HG03159 (cell line): Measurements from ENCODE around the gene ARRDC2.
"Not testable (repeated sequence)": the region's sequence is repeated elsewhere in the genome, so short reads cannot be mapped to it uniquely, and the experiment has no call there.

Experiments used
- ATAC-seq: cut with Tn5 transposase; IDR thresholded peaks from one replicate; pipeline ENCODE4 v1.9.1; 2021; ENCODE audit warnings: mild to moderate bottlenecking, moderate library complexity; ENCODE audit not compliant: unreplicated experiment

ARRDC2 gene

DNA sequence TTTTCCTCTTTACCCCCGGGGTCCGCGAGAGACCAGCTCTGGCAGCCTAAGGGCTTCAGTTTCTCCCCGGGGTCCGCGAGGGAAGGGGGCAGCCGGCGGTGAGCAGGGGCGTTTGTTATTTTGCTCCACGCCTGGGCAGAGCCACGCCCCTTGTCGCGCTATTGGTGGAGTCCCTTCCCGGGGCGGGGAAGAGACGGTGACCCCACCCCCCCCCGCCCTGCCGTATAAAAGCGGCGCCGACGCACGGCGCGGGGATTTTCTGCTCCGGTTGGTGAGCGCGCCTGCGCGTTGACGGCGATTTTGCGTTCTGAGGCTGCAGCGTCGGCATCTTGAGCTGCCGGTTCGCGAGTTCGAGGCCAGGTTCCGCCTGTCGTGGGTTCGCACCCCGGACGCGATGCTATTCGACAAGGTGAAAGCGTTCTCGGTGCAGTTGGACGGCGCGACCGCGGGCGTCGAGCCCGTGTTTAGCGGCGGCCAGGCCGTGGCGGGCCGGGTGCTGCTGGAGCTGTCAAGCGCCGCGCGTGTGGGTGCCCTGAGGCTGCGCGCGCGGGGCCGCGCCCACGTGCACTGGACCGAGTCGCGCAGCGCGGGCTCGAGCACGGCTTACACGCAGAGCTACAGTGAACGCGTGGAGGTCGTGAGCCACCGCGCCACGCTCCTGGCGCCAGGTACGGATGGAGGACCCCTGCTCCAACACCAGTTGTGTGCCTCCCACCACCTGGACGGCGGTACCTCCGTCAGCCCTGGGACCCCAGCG lies at the start of gene ARRDC2:
TSS of gene ARRDC2 (plus strand) at position 254 of the 757 bp plus-strand sequence. CDS start at position 395, 141 bp downstream.
- ATAC-seq: peak; percentile 47

DNA sequence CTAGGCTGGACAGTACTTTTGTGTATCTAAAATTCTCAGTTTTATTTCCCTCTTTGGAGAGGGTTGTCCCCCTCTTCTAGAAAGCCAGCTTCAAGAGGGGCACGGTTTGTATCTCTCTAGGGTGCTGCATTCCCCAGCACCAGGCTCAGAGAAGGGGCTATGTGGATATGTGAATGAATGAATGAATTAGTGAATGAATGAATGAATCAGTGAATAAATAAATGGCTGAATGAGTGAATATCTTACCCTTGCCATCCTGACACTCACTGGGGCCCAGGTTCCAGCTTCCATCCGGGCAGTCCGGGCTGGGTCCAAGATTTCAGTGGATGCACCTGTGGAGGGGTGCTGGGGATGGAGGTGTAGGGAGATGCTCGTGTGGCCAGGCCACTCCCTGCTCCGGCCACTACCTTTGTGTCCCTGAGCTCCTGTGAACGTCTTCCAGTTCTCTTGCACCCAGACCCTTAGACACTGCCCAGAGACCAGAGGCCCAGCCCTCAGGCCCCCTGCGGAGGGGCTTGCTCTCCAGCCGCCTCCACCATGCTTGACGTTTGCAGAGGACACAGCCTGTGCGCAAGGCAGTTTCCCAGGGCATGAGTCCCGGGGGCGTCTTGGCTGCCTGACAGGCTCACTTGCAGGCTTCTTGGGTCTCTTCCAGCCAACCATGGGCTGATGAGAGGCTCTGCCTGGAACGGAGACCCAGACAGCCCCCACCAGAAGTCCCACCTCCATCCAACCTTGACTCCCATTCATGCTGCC lies 43.9 kb upstream of the ARRDC2 start:
- ATAC-seq: no peak

DNA sequence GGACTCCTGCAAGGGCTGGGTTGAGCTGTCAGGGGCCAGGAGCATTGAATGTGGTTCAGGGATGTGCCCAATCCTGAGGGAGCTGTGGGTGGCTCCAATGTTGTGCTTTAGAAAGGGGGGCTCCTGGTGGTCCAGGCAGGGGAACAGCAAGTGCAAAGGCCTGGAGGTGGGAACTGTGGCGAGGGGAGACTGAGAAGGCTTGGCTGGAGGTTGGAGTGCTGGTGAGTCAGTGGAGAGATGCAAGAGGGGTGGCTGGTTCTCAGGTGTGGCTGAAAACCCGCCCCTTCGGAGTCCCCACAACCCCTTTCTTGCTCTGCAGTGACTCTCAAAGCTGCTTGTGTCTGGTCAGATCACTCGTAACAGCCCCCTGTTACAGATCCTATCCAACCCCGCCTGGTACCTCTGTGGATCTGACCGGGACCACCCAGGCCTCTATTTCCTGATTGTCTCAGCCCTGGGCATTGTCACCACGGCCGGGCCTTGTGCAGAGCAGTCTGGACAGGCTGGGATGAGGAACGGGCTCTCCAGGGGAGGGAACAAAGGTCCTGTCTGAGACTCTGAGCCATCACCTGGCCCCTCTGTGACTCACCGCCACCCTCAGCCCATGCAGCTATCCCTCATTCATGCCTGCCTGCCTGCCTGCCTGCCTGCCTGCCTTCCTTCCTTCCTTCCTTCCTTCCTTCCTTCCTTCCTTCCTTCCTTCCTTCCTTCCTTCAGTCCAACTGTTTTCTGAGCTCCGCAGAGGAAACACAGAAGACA lies 42.4 kb upstream of the ARRDC2 start:
- ATAC-seq: no peak

DNA sequence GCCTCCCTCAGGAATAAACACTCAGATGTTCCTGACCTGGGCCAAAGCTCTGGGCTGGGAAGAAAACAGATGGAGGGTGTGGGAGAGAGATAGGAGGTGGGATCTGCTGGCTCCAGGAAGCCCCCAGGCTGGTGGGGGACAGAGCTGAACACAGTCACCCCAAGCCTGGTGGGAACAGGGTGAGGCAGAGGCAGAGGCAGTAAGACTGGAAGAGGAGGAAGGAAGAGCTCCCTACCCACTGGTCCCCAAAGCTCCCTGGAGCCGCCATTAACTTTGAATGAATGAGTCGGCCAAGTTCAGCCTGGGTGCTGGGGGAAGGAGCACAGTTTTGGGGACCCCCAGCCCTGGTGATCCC lies 41.9 kb upstream of the ARRDC2 start:
- ATAC-seq: no peak

DNA sequence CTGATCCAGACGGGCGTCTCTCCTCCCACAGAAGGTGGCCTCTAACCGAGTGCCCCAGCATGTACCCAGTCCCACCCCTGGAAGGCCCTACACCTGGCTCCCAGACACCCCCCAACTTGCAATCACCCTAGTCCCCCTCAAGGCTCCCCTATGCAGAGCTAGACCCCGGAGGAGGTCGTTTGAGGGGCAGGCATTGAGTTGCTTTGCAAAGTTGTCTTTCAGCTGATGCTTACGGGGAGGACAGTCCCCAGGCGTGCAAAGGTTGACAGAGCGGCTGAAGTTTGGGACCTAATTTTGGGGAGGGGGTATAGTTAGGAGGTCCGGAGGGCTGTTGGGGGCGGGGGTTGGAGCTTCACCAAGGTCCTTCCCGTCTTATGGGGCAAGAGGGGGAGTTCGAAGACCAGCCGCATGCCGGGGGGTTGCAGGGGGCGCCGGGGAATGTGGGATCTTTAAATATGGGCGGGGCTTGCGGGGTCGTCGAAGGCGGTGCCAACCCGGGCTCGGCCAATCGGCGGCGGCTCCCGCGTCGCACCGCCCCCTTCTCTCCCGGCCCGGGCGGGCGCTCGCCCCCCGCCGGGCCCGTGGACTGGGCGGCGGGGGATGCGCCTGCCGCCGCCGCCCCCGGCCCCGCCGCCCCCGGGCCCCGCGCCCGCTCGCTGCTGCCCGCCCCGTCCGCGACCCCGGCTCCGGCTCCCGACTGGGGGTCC lies 41.3 kb upstream of the ARRDC2 start, which contains the start of gene KCNN1:
TSS of gene KCNN1 (plus strand) at position 558 of the 707 bp plus-strand sequence. CDS start 6,782 bp downstream, outside the sequence.
- ATAC-seq: no peak

GRCh38 chr19:17967257-17968051 lies 40.5 kb upstream of the ARRDC2 start:
- ATAC-seq: no peak

DNA sequence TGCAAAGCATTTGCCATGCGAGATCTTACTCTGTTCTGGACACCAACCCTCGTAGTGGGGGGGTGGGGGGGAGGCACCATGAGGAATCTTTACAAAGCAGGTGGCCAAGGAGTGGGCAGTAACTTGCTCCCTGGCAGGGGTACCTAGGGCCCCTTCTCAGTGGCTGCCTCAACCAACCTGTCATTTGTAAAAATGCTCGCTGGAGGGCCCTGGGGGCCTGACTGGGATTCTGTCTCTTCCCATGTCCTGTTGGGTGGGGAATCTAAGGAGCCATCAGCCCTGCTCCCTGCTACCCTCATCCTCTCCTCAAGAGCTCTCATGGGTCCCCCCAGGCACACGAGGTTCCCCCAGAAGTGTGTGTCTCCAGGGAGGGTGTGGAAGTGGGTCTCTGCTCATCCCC lies 39.6 kb upstream of the ARRDC2 start:
- ATAC-seq: no peak

DNA sequence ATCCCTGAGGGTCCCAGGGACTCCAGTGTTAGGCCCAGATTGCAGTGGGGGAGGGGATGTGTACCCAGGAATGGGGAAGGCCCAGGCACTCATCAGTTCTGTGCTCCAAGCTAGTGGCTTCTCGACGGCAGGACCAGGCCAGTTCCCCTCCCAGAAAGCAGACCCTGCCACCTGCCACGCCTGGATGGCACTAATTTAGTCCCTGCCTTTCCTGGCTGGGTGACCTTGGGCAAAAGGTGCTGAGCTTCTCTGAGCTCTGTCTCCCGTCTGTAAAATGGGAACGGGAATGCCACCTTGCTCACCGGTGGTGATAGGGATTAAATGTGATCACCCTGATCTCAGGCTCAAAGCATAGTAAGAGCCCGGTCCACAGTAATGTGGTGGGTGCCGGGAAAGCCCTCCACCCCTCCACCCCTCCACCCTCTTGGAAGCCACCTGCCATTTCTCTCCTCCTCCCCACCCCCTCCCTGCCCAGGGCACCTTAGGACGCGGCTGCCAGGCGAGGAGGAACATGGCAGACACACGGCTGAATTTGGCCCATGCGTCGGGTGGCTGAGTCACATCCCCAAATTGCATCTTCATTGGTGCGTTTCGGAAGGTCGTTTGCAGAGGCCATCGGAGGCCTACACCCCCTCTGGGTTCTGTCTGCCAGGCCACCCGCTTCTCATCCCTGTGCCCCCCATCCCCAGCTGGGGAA lies 38.7 kb upstream of the ARRDC2 start:
- ATAC-seq: no peak

GRCh38 chr19:17972230-17972629 lies 35.7 kb upstream of the ARRDC2 start:
- ATAC-seq: no peak

DNA sequence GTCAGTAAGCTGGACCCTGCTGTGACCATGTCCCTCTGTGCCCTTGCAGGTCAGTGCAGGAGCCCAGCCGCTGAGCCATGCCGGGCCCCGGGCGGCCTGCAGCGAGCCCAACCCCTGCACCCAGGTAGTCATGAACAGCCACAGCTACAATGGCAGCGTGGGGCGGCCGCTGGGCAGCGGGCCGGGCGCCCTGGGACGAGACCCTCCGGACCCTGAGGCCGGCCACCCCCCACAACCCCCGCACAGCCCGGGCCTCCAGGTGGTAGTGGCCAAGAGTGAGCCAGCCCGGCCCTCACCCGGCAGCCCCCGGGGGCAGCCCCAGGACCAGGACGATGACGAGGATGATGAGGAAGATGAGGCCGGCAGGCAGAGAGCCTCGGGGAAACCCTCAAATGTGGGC lies 34.2 kb upstream of the ARRDC2 start:
- ATAC-seq: no peak

DNA sequence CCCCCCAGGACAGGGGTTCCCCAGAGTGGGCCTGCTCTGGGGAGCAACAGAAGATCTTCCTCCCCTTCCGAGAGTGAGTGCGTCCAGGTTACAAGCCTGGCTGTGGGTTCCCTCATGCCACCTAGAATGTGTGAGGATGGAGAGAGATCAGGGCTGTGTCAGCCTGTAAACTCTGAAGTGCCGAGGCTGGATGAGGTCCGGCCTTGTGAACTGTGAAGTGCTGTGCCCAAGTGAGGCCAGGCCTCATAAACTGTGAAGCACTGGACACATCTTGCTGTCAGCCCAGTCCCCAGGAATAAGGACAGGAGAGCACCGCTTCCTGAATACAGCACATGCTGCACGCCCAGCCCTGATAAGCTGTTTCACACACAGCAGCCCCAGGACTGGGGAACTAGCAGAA lies 33.4 kb upstream of the ARRDC2 start:
- ATAC-seq: no peak

DNA sequence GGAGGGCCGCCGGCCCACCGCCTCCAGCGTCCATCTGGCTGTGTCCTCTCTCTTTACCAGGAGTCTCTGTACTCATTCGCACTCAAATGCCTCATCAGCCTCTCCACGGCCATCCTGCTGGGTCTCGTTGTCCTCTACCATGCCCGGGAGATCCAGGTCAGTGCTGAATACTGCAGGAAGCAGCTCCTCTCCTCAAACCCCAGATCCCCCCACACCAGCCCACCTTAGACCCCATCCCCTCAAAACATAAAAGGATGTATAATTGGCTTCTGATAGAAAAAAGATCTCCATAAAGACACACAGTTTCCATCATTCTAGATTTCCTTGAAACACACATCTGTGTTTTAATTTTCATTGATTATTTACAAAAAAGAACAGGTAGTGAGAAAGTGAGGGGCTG lies 32.9 kb upstream of the ARRDC2 start:
- no peak for ATAC-seq

GRCh38 chr19:17977021-17977420 lies 30.9 kb upstream of the ARRDC2 start:
- ATAC-seq: no peak

DNA sequence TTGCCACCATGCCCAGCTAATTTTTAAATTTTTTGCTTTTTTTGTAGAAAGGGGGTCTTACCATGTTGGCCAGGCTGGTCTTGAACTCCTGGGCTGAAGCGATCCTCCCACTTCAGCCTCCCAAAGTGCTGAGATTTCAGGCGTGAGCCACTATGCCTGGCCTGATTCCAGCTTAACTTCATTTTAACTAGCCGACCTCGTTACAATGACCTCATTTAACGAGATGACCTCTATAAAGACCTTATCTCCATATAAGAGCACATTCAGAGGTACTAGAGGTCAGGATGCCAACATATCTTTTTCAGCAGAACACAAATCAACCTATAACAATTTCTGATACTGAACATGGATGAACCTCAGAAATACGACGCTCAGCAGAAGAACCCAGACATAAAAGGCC lies 30.5 kb upstream of the ARRDC2 start:
- no peak for ATAC-seq

GRCh38 chr19:17981611-17982010 lies 26.4 kb upstream of the ARRDC2 start:
- ATAC-seq: no peak

GRCh38 chr19:17982430-17982829 lies 25.5 kb upstream of the ARRDC2 start:
- ATAC-seq: no peak

GRCh38 chr19:17985037-17985818 lies 22.7 kb upstream of the ARRDC2 start:
- no peak for ATAC-seq

DNA sequence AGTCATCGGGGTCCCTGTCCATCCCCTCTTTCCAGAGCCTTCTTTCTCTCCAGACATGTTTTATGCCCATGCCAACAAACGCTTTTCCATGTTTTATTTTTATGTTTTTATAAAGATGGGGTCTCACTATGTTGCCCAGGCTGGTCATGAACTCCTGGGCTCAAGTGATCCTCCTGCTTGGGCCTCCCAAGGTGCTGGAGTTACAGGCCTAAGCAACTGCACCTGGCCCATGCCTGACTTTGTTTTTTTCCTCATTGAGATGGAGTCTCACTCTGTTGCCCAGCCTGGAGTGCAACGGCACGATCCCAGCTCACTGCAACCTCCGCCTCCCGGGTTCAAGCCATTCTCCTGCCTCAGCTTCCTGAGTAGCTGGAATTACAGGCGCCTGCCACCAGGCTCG lies 21.4 kb upstream of the ARRDC2 start:
- not testable (repeated sequence) for ATAC-seq

GRCh38 chr19:17988161-17988560 lies 19.8 kb upstream of the ARRDC2 start:
- no peak for ATAC-seq
